ENCODE results near the gene COLGALT1.

COLGALT1 gene

GRCh38 chr19:17626456-17627015, 71.1 kb downstream of the COLGALT1 start:
- no peaks in the 10 kb centered on the region for H3K36me3 ChIP-seq (ENCODE audit: insufficient read depth)
- no peaks in the 10 kb centered on the region for H4K20me1 ChIP-seq (ENCODE audit: insufficient read depth)
- no peaks in the 10 kb centered on the region for H3K4me1 ChIP-seq (ENCODE audit: low read depth, poor library complexity, severe bottlenecking)

GRCh38 chr19:17627161-17627560, 71.7 kb downstream of the COLGALT1 start:
- TF ChIP-seq, protein P1, sequence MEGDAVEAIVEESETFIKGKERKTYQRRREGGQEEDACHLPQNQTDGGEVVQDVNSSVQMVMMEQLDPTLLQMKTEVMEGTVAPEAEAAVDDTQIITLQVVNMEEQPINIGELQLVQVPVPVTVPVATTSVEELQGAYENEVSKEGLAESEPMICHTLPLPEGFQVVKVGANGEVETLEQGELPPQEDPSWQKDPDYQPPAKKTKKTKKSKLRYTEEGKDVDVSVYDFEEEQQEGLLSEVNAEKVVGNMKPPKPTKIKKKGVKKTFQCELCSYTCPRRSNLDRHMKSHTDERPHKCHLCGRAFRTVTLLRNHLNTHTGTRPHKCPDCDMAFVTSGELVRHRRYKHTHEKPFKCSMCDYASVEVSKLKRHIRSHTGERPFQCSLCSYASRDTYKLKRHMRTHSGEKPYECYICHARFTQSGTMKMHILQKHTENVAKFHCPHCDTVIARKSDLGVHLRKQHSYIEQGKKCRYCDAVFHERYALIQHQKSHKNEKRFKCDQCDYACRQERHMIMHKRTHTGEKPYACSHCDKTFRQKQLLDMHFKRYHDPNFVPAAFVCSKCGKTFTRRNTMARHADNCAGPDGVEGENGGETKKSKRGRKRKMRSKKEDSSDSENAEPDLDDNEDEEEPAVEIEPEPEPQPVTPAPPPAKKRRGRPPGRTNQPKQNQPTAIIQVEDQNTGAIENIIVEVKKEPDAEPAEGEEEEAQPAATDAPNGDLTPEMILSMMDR (conservative IDR thresholded peaks at IDR 0.05; ENCODE audit: low read depth, low read length), result no peak
- Histone ChIP-seq H3K9ac (no peak overlapping the region), H4K20me1 (ENCODE audit: insufficient read depth) (no peaks in the 10 kb centered on the region), H3K4me2 (no peak overlapping the region), H3K27ac (no peak overlapping the region), H3K4me1 (ENCODE audit: low read depth, poor library complexity, severe bottlenecking) (no peaks in the 10 kb centered on the region), H2AFZ (ENCODE audit: low read depth) (no peak overlapping the region), H3K36me3 (ENCODE audit: insufficient read depth) (no peaks in the 10 kb centered on the region), H3K79me2 (ENCODE audit: insufficient read depth, low read depth) (no peaks in the 10 kb centered on the region), H3K27me3 (ENCODE audit: insufficient read depth, low read depth) (peaks cover 32% of the 10 kb centered on the region), H3K4me3 (IDR thresholded peaks at IDR 0.05; ENCODE audit: insufficient read depth, low read depth, low read length) (no peak overlapping the region)

More at GRCh38 chr19:17626456-17627015, 71.1 kb downstream of the COLGALT1 start:
- Histone ChIP-seq H3K4me3 (IDR thresholded peaks at IDR 0.05; ENCODE audit: insufficient read depth, low read depth, low read length) (no peak overlapping the region), H2AFZ (ENCODE audit: low read depth) (no peak overlapping the region), H3K27ac (no peak overlapping the region), H3K79me2 (ENCODE audit: insufficient read depth, low read depth) (no peaks in the 10 kb centered on the region), H3K9ac (no peak overlapping the region), H3K27me3 (ENCODE audit: insufficient read depth, low read depth) (peaks cover 29% of the 10 kb centered on the region; the same call in 1 of the 2 replicates), H3K4me2 (no peak overlapping the region)
- TF ChIP-seq, protein P1 (conservative IDR thresholded peaks at IDR 0.05; ENCODE audit: low read depth, low read length), result no peak

DNA sequence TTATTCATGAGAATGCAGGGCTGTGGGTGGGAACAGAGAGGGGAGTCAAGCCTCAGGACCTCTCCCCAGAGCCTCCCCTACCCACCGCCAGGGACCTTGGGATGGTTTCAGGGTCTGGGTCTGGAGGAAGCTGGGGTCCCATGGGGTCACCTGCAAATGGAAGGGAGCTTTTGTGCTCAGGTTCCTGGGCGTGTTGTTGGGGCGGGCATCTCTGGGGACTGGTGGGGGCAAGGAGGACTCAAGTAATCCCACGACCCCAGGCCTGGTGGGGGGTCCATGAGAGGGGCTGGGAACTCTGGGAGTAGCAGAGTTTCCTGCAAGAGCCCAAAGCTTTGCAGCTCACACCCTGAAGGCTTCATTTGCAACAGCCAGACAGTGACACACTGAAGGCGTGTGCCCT, 72.5 kb downstream of the COLGALT1 start:
- peaks cover 40% of the 10 kb centered on the region for H3K27me3 ChIP-seq (ENCODE audit: insufficient read depth, low read depth)
- TF ChIP-seq, protein P1 (conservative IDR thresholded peaks at IDR 0.05; ENCODE audit: low read depth, low read length), result no peak
- no peak overlapping the region for H3K27ac ChIP-seq
- H4K20me1 ChIP-seq (ENCODE audit: insufficient read depth), result no peaks in the 10 kb centered on the region
- no peaks in the 10 kb centered on the region for H3K79me2 ChIP-seq (ENCODE audit: insufficient read depth, low read depth)
- no peaks in the 10 kb centered on the region for H3K36me3 ChIP-seq (ENCODE audit: insufficient read depth)
- H3K4me2 ChIP-seq, result no peak overlapping the region
- no peak overlapping the region for H3K4me3 ChIP-seq (IDR thresholded peaks at IDR 0.05; ENCODE audit: insufficient read depth, low read depth, low read length)
- no peak overlapping the region for H2AFZ ChIP-seq (ENCODE audit: low read depth)
- no peaks in the 10 kb centered on the region for H3K4me1 ChIP-seq (ENCODE audit: low read depth, poor library complexity, severe bottlenecking)
- H3K9ac ChIP-seq, result no peak overlapping the region

DNA sequence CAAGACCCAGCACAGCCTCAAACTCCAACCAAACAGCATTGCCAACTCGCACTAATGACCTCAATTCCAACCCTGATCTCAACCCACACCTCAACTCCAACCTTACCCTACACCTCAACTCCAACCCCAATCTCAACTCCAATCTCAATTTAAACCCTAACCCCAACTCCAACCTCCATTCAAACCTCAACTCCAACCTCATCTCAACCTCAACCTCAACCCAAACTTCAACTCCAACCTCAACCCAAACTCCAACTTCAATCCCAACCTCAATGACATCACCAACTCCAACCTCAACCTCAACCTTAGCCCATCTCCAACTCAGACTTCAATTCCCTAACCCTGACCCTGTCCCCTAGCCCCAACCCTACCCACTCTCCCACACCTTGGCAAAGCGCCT, 74.3 kb downstream of the COLGALT1 start:
- Histone ChIP-seq H3K36me3 (ENCODE audit: insufficient read depth) (no peaks in the 10 kb centered on the region), H3K4me2 (no peak overlapping the region), H3K4me3 (IDR thresholded peaks at IDR 0.05; ENCODE audit: insufficient read depth, low read depth, low read length) (no peak overlapping the region), H3K79me2 (ENCODE audit: insufficient read depth, low read depth) (no peaks in the 10 kb centered on the region), H2AFZ (ENCODE audit: low read depth) (no peak overlapping the region), H3K9ac (no peak overlapping the region), H4K20me1 (ENCODE audit: insufficient read depth) (no peaks in the 10 kb centered on the region), H3K27me3 (ENCODE audit: insufficient read depth, low read depth) (peaks cover 56% of the 10 kb centered on the region), H3K4me1 (ENCODE audit: low read depth, poor library complexity, severe bottlenecking) (no peaks in the 10 kb centered on the region), H3K27ac (no peak overlapping the region)
- TF ChIP-seq, protein P1 (conservative IDR thresholded peaks at IDR 0.05; ENCODE audit: low read depth, low read length), result no peak
